Measurements from ENCODE around the gene CASP4. TPM values are rescaled to one million over a fixed set of nuclear protein-coding genes. Genes with fewer than 3 reads are reported as not detected.

Gene CASP4
- total RNA-seq, 1 experiment from 2014 or later: 53.1 TPM

DNA sequence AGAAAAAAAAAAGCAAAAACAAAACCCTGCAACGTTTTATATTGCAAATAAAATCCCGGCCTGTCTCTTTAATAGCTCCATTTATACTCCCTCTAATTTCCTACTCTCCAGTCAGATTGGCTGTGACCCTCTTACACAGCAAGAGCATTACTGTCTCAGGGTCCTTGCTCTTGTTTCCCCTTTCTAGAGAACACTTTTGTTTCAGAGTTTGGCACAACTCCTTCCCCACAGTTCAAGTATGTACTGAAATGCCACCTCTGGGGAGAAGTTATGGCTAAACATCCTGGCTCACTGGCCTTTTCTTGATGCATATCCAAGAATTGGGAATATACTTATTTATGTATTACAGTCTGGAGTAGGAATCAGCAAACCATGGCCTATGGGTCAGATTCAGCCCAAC is 72.7 kb downstream of the CASP4 start:
- BruUV-seq (replicated peaks): no TSS peak
- Mint-ChIP-seq H3K4me3 (ENCODE audit: low read depth, unreplicated experiment) (no peak overlapping the region), H3K9me3 (ENCODE audit: low read depth, unreplicated experiment) (peaks cover 2% of the 10 kb centered on the region), H3K27ac (ENCODE audit: unreplicated experiment) (no peak overlapping the region), H3K27me3 (ENCODE audit: unreplicated experiment) (no peaks in the 10 kb centered on the region), H3K4me1 (ENCODE audit: low read depth, unreplicated experiment) (no peaks in the 10 kb centered on the region), H3K36me3 (ENCODE audit: insufficient read depth, unreplicated experiment) (no peaks in the 10 kb centered on the region)
- no peak for DNase-seq
- CTCF ChIA-PET: no interaction called here
- intact Hi-C loops (cut with micrococcal nuclease; ENCODE audit: unreplicated experiment): no loop called here
- TF ChIP-seq, protein P1, sequence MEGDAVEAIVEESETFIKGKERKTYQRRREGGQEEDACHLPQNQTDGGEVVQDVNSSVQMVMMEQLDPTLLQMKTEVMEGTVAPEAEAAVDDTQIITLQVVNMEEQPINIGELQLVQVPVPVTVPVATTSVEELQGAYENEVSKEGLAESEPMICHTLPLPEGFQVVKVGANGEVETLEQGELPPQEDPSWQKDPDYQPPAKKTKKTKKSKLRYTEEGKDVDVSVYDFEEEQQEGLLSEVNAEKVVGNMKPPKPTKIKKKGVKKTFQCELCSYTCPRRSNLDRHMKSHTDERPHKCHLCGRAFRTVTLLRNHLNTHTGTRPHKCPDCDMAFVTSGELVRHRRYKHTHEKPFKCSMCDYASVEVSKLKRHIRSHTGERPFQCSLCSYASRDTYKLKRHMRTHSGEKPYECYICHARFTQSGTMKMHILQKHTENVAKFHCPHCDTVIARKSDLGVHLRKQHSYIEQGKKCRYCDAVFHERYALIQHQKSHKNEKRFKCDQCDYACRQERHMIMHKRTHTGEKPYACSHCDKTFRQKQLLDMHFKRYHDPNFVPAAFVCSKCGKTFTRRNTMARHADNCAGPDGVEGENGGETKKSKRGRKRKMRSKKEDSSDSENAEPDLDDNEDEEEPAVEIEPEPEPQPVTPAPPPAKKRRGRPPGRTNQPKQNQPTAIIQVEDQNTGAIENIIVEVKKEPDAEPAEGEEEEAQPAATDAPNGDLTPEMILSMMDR (IDR thresholded peaks at IDR 0.05; ENCODE audit: unreplicated experiment): no peak

- TF ChIP-seq, protein P1 (IDR thresholded peaks at IDR 0.05; ENCODE audit: unreplicated experiment): no peak
- no peaks in the 10 kb centered on the region for H3K27me3 Mint-ChIP-seq (ENCODE audit: unreplicated experiment)
- peaks cover 2% of the 10 kb centered on the region for H3K9me3 Mint-ChIP-seq (ENCODE audit: low read depth, unreplicated experiment)
- no peaks in the 10 kb centered on the region for H3K36me3 Mint-ChIP-seq (ENCODE audit: insufficient read depth, unreplicated experiment)
- CTCF ChIA-PET: no interaction called here
- H3K4me1 Mint-ChIP-seq (ENCODE audit: low read depth, unreplicated experiment): no peaks in the 10 kb centered on the region
- BruUV-seq (replicated peaks): no TSS peak
- DNase-seq: no peak
- H3K27ac Mint-ChIP-seq (ENCODE audit: unreplicated experiment): no peak overlapping the region
- intact Hi-C loops (cut with micrococcal nuclease; ENCODE audit: unreplicated experiment): no loop called here
- H3K4me3 Mint-ChIP-seq (ENCODE audit: low read depth, unreplicated experiment): no peak overlapping the region
These were observed 74.5 kb downstream of the CASP4 start for GRCh38 chr11:104893876-104894275.

Other genes starting within 250 kb of the CASP4 start
- gene CASP12, start 70.1 kb downstream of the CASP4 start, total RNA-seq (2022): not detected in 2 replicates
- not detected in 2 replicates for gene CASP5, start 54.6 kb upstream of the CASP4 start, total RNA-seq (2022)
- 10.1 and 13.5 TPM in 2 replicates for gene CASP1, start 66.6 kb upstream of the CASP4 start, total RNA-seq (2022)
- 8.8 and 13.0 TPM in 2 replicates for gene CARD16, start 76.8 kb upstream of the CASP4 start, total RNA-seq (2022)
- gene CARD18, start 171.2 kb upstream of the CASP4 start, total RNA-seq (2022): not detected in 2 replicates